Measurements from ENCODE around the gene MARCHF7. TPM values are rescaled to one million over a fixed set of nuclear protein-coding genes. Genes with fewer than 3 reads are reported as not detected.

Gene MARCHF7
- total RNA-seq, 1 experiment from 2014 or later, result 78.0 TPM

DNA sequence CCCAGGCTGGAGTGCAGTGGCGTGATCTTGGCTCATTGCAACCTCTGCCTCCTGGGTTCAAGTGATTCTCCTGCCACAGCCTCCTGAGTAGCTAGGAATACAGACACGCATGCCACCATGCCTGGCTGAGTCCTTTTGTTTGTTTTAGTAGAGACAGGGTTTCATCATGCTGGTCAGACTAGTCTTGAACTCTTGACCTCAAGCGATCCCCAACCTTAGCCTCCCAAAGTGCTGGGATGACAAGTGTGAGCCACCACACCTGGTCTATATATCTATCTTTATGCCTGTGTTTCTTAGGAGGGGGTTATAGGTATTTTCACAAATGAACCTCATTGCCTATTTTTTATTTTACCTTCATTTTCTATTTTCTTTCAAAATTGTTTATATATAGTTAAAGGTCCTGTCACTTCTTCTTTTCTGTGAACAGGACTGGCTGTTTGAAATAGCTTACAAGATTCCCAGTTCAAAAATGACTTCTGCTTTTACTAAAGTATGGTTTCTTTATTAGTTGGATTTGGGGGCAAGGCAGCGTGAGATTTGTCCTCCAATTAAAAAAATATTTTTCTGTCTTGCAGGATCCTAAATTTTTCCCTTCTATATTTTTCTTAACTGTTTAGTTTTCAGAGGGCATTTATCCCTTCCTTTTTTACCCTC is 16.4 kb upstream of the MARCHF7 start:
- H3K9me2 ChIP-seq (replicated peaks; ENCODE audit: insufficient read depth, low read length), result no peaks in the 10 kb centered on the region
- H3K4me3 ChIP-seq (ENCODE audit: low read length), result no peak overlapping the region
- no peaks in the 10 kb centered on the region for H3K36me3 ChIP-seq (ENCODE audit: insufficient read depth, low read length)
- no peak overlapping the region for H3K4me2 ChIP-seq (ENCODE audit: low read depth, low read length, poor library complexity, severe bottlenecking)
- H3K9ac ChIP-seq (ENCODE audit: low read length), result no peak overlapping the region
- H3K9me3 ChIP-seq (ENCODE audit: low read length), result peaks cover 6% of the 10 kb centered on the region; the same call in 1 of the 2 replicates
- H2AFZ ChIP-seq (ENCODE audit: low read length), result no peak overlapping the region
- H3K4me1 ChIP-seq (ENCODE audit: low read length), result no peaks in the 10 kb centered on the region
- DNase-seq, result no peak
- no peaks in the 10 kb centered on the region for H4K20me1 ChIP-seq (ENCODE audit: insufficient read depth, low read depth, low read length)
- H3K27me3 ChIP-seq (ENCODE audit: low read length), result no peaks in the 10 kb centered on the region
- H3K79me2 ChIP-seq (ENCODE audit: low read length), result no peaks in the 10 kb centered on the region
- no peak overlapping the region for H3K27ac ChIP-seq (ENCODE audit: low read length)

DNA sequence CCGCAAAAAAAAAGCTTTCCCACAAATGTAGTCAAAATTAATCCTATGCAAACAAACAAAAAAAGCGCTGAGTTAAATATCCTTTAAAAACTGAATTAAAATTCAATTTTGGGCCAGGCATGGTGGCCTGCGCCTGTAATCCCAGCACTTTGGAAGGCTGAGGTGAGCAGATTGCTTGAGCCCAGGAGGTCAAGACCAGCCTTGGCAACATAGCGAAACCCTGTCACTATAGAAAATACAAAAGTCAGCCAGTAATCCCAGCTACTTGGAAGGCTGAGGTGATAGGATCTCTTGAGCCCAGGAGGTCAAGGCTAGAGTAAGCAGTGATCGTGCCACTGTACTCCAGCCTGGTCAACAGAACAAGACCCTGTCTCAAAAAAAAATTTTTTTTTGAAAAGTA is 8.8 kb upstream of the MARCHF7 start:
- H3K36me3 ChIP-seq (ENCODE audit: insufficient read depth, low read length), result no peaks in the 10 kb centered on the region
- no peaks in the 10 kb centered on the region for H3K27me3 ChIP-seq (ENCODE audit: low read length)
- H3K4me1 ChIP-seq (ENCODE audit: low read length), result no peaks in the 10 kb centered on the region
- H2AFZ ChIP-seq (ENCODE audit: low read length), result no peak overlapping the region
- no peaks in the 10 kb centered on the region for H3K9me2 ChIP-seq (replicated peaks; ENCODE audit: insufficient read depth, low read length)
- DNase-seq, result no peak
- no peak overlapping the region for H3K4me2 ChIP-seq (ENCODE audit: low read depth, low read length, poor library complexity, severe bottlenecking)
- H4K20me1 ChIP-seq (ENCODE audit: insufficient read depth, low read depth, low read length), result no peaks in the 10 kb centered on the region
- H3K79me2 ChIP-seq (ENCODE audit: low read length), result no peaks in the 10 kb centered on the region
- H3K9ac ChIP-seq (ENCODE audit: low read length), result no peak overlapping the region
- H3K27ac ChIP-seq (ENCODE audit: low read length), result no peak overlapping the region
- no peak overlapping the region for H3K4me3 ChIP-seq (ENCODE audit: low read length)
- H3K9me3 ChIP-seq (ENCODE audit: low read length), result no peaks in the 10 kb centered on the region

DNA sequence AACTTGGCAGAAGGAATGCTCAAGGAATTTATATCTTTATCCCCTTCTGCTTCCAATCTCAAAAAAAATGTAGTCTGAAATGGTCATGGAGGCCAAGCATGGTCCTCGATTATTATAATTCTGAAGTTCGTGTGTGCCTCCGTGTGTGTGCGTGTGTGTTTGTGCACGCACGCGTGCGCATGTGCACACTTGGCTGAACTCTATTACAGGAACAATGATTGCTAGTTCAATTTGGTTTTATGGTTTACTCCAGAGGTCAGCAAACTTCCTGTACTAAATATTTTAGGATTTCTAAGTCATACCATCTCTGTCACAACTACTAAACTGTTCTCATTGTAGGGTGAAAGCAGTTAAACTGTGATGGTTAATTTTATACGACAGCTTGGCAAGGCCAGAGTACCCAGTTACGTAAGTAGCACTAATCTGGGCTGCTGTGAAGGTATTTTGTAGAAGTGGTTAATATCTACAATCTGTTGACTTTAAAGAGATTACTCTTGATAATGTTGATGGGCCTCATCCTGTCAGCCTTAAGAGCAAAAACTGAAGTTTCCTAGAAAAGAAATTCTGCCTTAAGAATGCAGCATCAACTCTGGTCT is 5.8 kb upstream of the MARCHF7 start:
- Histone ChIP-seq H2AFZ (ENCODE audit: low read length) (no peak overlapping the region), H3K27me3 (ENCODE audit: low read length) (no peaks in the 10 kb centered on the region), H3K9me2 (replicated peaks; ENCODE audit: insufficient read depth, low read length) (no peaks in the 10 kb centered on the region), H4K20me1 (ENCODE audit: insufficient read depth, low read depth, low read length) (no peaks in the 10 kb centered on the region), H3K4me1 (ENCODE audit: low read length) (peaks cover 4% of the 10 kb centered on the region), H3K4me3 (ENCODE audit: low read length) (no peak overlapping the region), H3K9ac (ENCODE audit: low read length) (no peak overlapping the region), H3K79me2 (ENCODE audit: low read length) (peaks cover 2% of the 10 kb centered on the region; the same call in 1 of the 2 replicates), H3K9me3 (ENCODE audit: low read length) (no peaks in the 10 kb centered on the region), H3K4me2 (ENCODE audit: low read depth, low read length, poor library complexity, severe bottlenecking) (no peak overlapping the region), H3K27ac (ENCODE audit: low read length) (no peak overlapping the region), H3K36me3 (ENCODE audit: insufficient read depth, low read length) (no peaks in the 10 kb centered on the region)
- no peak for DNase-seq

DNA sequence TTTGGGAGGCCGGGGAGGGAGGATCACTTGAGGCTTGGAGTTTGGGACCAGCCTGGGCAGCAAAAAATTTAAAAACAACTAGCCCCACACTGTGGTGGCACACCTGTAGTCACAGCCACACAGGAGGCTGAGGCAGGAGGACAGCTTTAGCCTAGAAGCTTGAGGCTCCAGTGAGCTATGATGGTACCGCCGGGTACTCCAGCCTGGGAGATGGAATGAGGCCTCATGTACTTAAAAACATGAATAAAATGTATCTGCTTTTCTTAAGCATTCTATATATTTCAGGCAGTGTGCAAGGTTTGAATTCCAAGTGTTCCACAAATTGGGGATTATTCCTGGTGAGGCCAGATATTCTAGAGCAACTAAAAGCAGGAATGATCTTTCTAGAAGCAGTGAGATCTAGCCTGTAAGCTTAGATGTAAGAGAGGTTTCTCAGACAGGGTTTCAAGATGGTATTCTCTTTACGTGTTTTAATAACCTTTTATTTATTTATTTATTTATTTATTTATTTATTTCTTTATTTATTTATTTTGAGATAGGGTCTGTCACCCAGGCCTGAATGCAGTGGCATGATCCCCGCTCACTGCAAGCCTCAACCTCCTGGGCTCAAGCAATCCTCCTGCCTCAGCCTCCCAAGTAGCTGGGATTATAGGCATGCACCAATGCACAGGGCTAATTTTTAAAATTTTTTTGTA is 4.1 kb upstream of the MARCHF7 start:
- peaks cover 13% of the 10 kb centered on the region for H3K79me2 ChIP-seq (ENCODE audit: low read length)
- H3K9me2 ChIP-seq (replicated peaks; ENCODE audit: insufficient read depth, low read length), result no peaks in the 10 kb centered on the region
- no peak overlapping the region for H3K4me2 ChIP-seq (ENCODE audit: low read depth, low read length, poor library complexity, severe bottlenecking)
- no peaks in the 10 kb centered on the region for H3K9me3 ChIP-seq (ENCODE audit: low read length)
- H3K9ac ChIP-seq (ENCODE audit: low read length), result no peak overlapping the region
- no peaks in the 10 kb centered on the region for H3K36me3 ChIP-seq (ENCODE audit: insufficient read depth, low read length)
- no peaks in the 10 kb centered on the region for H3K27me3 ChIP-seq (ENCODE audit: low read length)
- H3K4me1 ChIP-seq (ENCODE audit: low read length), result peaks cover 8% of the 10 kb centered on the region
- peaks cover 6% of the 10 kb centered on the region for H4K20me1 ChIP-seq (ENCODE audit: insufficient read depth, low read depth, low read length)
- DNase-seq, result no peak
- H2AFZ ChIP-seq (ENCODE audit: low read length), result no peak overlapping the region
- H3K27ac ChIP-seq (ENCODE audit: low read length), result no peak overlapping the region
- no peak overlapping the region for H3K4me3 ChIP-seq (ENCODE audit: low read length)

DNA sequence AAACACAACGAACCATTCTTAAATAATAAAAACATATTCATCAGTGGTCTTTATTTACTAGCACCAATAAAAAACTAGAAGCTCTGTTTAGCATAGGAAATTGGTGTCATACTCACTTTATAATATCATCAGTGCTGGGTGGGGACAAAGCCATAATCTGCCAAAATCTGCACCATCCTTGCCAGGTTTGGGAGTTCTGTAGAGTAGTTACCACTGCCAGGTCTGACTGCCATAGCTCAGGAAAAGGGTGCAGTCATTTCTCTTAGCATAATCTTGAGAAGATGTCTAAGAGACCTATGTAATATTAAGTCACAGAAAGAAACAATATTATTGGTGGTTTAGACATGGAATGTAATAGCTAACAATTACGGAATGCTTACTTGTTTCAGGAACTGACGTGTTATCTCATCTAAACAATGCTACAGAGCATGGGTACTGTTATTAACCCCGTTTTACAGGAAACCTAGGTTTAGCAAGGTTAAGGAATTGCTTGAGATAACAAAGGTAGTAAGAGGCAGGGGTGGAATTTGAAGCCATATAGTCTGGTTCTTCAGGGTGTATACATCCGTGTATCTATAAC is 1.6 kb upstream of the MARCHF7 start:
- peaks cover 38% of the 10 kb centered on the region for H3K79me2 ChIP-seq (ENCODE audit: low read length)
- H3K27ac ChIP-seq (ENCODE audit: low read length), result no peak overlapping the region

DNA sequence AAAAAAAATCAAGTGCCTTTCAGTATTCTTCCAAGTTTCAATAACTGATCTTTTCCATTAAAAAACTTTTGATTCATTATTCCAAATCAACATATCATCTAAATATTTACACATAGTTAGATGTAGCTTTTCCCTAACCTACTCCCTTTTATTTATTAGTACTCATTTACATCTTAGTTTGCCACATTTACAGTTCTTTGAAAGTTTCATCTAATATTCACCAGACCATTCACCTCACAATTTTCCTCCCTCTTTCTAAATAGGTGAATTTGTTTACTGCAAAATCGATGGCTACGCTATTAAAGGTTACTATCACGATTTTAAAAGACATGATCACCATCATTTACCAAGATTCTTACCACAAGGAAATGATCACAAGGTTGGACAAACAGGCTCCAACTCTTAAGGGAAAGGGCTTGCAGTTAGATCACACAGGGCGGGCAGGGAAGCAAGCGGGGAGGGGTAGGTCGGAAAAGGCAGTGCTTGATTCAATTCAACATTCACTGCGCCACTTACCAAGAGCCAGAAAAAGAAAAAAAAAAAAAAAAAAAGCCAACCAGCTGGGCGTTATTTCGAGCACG is 654 bp upstream of the MARCHF7 start:
- peaks cover 26% of the 10 kb centered on the region for H3K36me3 ChIP-seq (ENCODE audit: insufficient read depth, low read length)
- H3K27ac ChIP-seq (ENCODE audit: low read length), result peak overlapping the region; percentile 81
- H3K27me3 ChIP-seq (ENCODE audit: low read length), result no peaks in the 10 kb centered on the region
- peak overlapping the region; percentile 99 for H3K9ac ChIP-seq (ENCODE audit: low read length)
- DNase-seq, result peak; percentile 94
- no peaks in the 10 kb centered on the region for H3K9me2 ChIP-seq (replicated peaks; ENCODE audit: insufficient read depth, low read length)
- H3K4me2 ChIP-seq (ENCODE audit: low read depth, low read length, poor library complexity, severe bottlenecking), result peak overlapping the region; percentile 90
- H4K20me1 ChIP-seq (ENCODE audit: insufficient read depth, low read depth, low read length), result peaks cover 38% of the 10 kb centered on the region
- H3K79me2 ChIP-seq (ENCODE audit: low read length), result peaks cover 47% of the 10 kb centered on the region
- peak overlapping the region; percentile 89 for H3K4me3 ChIP-seq (ENCODE audit: low read length)
- H3K9me3 ChIP-seq (ENCODE audit: low read length), result no peaks in the 10 kb centered on the region
- H2AFZ ChIP-seq (ENCODE audit: low read length), result peak overlapping the region; percentile 87
- H3K4me1 ChIP-seq (ENCODE audit: low read length), result peaks cover 22% of the 10 kb centered on the region

More for the DNA sequence above, 1.6 kb upstream of the MARCHF7 start:
- Histone ChIP-seq H3K4me2 (ENCODE audit: low read depth, low read length, poor library complexity, severe bottlenecking) (no peak overlapping the region), H3K4me1 (ENCODE audit: low read length) (peaks cover 22% of the 10 kb centered on the region), H3K4me3 (ENCODE audit: low read length) (no peak overlapping the region), H3K27me3 (ENCODE audit: low read length) (no peaks in the 10 kb centered on the region), H3K9ac (ENCODE audit: low read length) (no peak overlapping the region), H2AFZ (ENCODE audit: low read length) (no peak overlapping the region), H4K20me1 (ENCODE audit: insufficient read depth, low read depth, low read length) (peaks cover 31% of the 10 kb centered on the region), H3K9me3 (ENCODE audit: low read length) (no peaks in the 10 kb centered on the region), H3K36me3 (ENCODE audit: insufficient read depth, low read length) (peaks cover 16% of the 10 kb centered on the region), H3K9me2 (replicated peaks; ENCODE audit: insufficient read depth, low read length) (no peaks in the 10 kb centered on the region)
- DNase-seq, result no peak

DNA sequence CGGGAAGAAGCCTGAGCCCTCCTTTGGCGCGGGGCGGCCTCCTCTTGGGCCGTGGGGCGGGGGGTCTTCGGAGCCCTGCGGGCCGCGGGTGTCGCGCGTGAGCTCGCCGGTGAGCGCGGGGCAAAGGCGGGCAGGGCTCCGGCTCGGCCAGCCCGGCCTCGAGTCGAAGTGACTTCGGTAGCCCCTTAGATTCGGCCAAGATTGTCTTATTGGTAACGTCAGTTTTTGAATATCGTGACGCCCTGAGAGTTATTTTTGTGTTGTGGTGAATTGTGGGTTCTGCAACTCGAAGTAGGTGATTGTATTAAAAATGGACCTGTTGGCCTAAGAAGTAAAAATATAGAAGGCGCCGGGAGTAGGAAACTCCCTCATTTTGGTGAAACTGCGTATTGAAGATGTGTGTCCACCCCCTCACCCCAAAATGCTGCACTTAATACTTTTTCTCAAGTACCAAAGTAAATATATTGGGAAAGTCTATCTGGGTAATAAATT is 669 bp downstream of the MARCHF7 start:
- Histone ChIP-seq H2AFZ (ENCODE audit: low read length) (no peak overlapping the region; the same call in 1 of the 2 replicates), H3K27me3 (ENCODE audit: low read length) (no peaks in the 10 kb centered on the region), H3K79me2 (ENCODE audit: low read length) (peaks cover 60% of the 10 kb centered on the region), H3K4me2 (ENCODE audit: low read depth, low read length, poor library complexity, severe bottlenecking) (peak overlapping the region; percentile 90), H3K4me1 (ENCODE audit: low read length) (peaks cover 22% of the 10 kb centered on the region), H3K4me3 (ENCODE audit: low read length) (peak overlapping the region; percentile 89), H3K27ac (ENCODE audit: low read length) (peak overlapping the region; percentile 81), H3K36me3 (ENCODE audit: insufficient read depth, low read length) (peaks cover 39% of the 10 kb centered on the region), H3K9me2 (replicated peaks; ENCODE audit: insufficient read depth, low read length) (no peaks in the 10 kb centered on the region), H3K9ac (ENCODE audit: low read length) (peak overlapping the region; percentile 99), H3K9me3 (ENCODE audit: low read length) (no peaks in the 10 kb centered on the region), H4K20me1 (ENCODE audit: insufficient read depth, low read depth, low read length) (peaks cover 48% of the 10 kb centered on the region)
- peak; percentile 69 for DNase-seq
